Stomach (tissue), 9 donors: Measurements from ENCODE around the gene GADL1. TPM values are rescaled to one million over a fixed set of nuclear protein-coding genes. Genes with fewer than 3 reads are reported as not detected.

Source experiments
- DNase-seq, 2 donors: peaks; one replicate each; pipeline versions ENCODE4 v3.0.0 to v3.0.0-alpha.2; 2013 to 2019
- H3K27ac ChIP-seq, 5 donors: fragments of 200-600 bp in 4 of 5; sonication (generic) in 4 of 5; one replicate each; pipeline ENCODE4 v1.5.1; 2013 to 2019; ENCODE audit warnings: mild to moderate bottlenecking in 1 of 5, moderate library complexity in 1 of 5
- H3K27me3 ChIP-seq, 3 donors: fragments of 200-600 bp; sonication (generic); one replicate each; pipeline ENCODE4 v1.5.1; 2017 to 2019; ENCODE audit warnings: mixed run types in 1 of 3
- H3K36me3 ChIP-seq, 4 donors: fragments of 200-600 bp; sonication (generic); 1 replicate in 3 of 4; 2 replicates in 1 of 4; pipeline ENCODE4 v1.5.1; 2016 to 2019
- H3K4me1 ChIP-seq, 4 donors: fragments of 200-600 bp; sonication (generic); one replicate each; pipeline ENCODE4 v1.5.1; 2016 to 2019
- H3K4me3 ChIP-seq, 4 donors: fragments of 200-600 bp; sonication (generic) in 3 of 4; one replicate each; pipeline ENCODE4 v1.5.1; 2016 to 2019; ENCODE audit warnings: mild to moderate bottlenecking in 1 of 4
- H3K9me3 ChIP-seq, 4 donors: fragments of 200-600 bp; sonication (generic); one replicate each; pipeline ENCODE4 v1.5.1; 2016 to 2019
- EP300 ChIP-seq: sonication (generic); formaldehyde crosslinking; IDR thresholded peaks from one replicate; pipeline ENCODE4 v1.6.1; 2017; ENCODE audit warnings: antibody characterized with exemption
- POLR2A ChIP-seq, 4 donors: fragments of 450-650 bp; IDR thresholded peaks; one replicate each; pipeline ENCODE4 v1.6.1; 2016; ENCODE audit warnings: antibody characterized with exemption in 4 of 4, control low read depth in 2 of 4, mild to moderate bottlenecking in 1 of 4, moderate library complexity in 1 of 4
- POLR2AphosphoS5 ChIP-seq, 3 donors: sonication (generic); formaldehyde crosslinking; IDR thresholded peaks; one replicate each; pipeline ENCODE4 v1.6.1; 2016; ENCODE audit warnings: antibody characterized with exemption in 3 of 3
- WGBS, 5 donors: extraction: QIAGEN DNeasy Blood & Tissue Kit in 3 of 5; methylation state at CpG; one replicate each; pipeline versions ENCODE4 v1.1.5 to v1.1.7; 2013 to 2018; 5-methylcytosine and 5-hydroxymethylcytosine counted together
- intact Hi-C: fragments of 100-400 bp; cut with DNase I; formaldehyde crosslinking; loops from one replicate; pipeline ENCODE4 v1.15.1; 2023; ENCODE audit warnings: low total_unique reads
- polyA plus RNA-seq, 3 donors: library from polyadenylated mRNA; stranded (reverse); fragments of 200-250 nt; gene quantifications; one replicate each; pipeline ENCODE4 v1.2.3, GENCODE V29; 2013
- total RNA-seq, 5 donors: library from RNA; depleted of rRNA; stranded (reverse); fragments of >200 nt; gene quantifications; one replicate each; pipeline versions ENCODE4 v1.1.0 to v1.2.3, GENCODE V29; 2014 to 2016
- TF ChIP-seq, protein P1 (sequence below), 7 experiments: fragments of 450-650 bp in 4 of 7; fragments of 200-600 bp in 3 of 7; sonication (generic) in 3 of 7; IDR thresholded peaks; one replicate each; pipeline ENCODE4 v1.5.1; 2016 to 2019; ENCODE audit warnings: antibody characterized with exemption in 7 of 7, control low read depth in 2 of 7, mild to moderate bottlenecking in 1 of 7
- donor health status: healthy with polysubstance abuse.
- donor health status: Bipolar disorder and iron deficiency.
- donor health status: healthy.

Gene GADL1
- total and polyA plus RNA-seq, 8 donors: 0.03 to 0.73 TPM; not detected in 6

DNA sequence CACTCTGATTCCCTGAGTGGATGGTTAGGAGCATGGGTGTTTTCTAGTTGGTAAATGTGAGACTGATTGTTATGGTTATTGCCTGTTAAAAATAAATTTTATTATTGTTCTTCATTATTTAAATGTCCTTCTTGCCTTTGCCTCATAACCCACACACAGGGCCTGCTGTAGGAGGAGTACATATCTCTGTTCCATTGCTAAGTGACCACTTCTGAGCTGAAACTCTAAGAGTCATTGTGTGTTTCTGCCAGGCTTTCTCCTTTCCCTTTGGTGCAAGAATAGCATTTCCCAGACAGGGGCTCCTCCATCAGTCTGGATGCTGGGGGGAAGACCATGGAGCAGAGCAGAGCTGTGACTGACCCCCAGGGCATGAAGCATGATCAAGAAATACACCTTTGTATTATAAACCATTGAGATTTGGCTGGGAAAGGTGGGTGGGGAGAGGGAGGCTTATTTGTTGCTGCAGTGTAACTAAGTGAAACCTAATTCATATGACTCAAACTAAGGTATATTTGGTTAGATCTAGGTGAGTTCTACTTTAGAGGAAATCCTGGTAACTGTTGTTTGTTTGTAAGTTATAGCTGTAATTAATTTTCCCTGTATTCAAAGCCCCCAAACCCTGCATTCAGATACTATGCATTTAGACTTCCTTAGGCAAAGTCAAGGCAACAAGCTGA lies 150.7 kb downstream of the GADL1 start:
- no peak for TF ChIP-seq POLR2A (IDR thresholded peaks at IDR 0.05)
- TF ChIP-seq POLR2AphosphoS5 (IDR thresholded peaks at IDR 0.05): no peak
- no peak for TF ChIP-seq EP300
- TF ChIP-seq, protein P1, sequence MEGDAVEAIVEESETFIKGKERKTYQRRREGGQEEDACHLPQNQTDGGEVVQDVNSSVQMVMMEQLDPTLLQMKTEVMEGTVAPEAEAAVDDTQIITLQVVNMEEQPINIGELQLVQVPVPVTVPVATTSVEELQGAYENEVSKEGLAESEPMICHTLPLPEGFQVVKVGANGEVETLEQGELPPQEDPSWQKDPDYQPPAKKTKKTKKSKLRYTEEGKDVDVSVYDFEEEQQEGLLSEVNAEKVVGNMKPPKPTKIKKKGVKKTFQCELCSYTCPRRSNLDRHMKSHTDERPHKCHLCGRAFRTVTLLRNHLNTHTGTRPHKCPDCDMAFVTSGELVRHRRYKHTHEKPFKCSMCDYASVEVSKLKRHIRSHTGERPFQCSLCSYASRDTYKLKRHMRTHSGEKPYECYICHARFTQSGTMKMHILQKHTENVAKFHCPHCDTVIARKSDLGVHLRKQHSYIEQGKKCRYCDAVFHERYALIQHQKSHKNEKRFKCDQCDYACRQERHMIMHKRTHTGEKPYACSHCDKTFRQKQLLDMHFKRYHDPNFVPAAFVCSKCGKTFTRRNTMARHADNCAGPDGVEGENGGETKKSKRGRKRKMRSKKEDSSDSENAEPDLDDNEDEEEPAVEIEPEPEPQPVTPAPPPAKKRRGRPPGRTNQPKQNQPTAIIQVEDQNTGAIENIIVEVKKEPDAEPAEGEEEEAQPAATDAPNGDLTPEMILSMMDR (IDR thresholded peaks at IDR 0.05): no peak
- H3K27ac ChIP-seq: no peak overlapping the region
- no peaks in the 10 kb centered on the region for H3K36me3 ChIP-seq

DNA sequence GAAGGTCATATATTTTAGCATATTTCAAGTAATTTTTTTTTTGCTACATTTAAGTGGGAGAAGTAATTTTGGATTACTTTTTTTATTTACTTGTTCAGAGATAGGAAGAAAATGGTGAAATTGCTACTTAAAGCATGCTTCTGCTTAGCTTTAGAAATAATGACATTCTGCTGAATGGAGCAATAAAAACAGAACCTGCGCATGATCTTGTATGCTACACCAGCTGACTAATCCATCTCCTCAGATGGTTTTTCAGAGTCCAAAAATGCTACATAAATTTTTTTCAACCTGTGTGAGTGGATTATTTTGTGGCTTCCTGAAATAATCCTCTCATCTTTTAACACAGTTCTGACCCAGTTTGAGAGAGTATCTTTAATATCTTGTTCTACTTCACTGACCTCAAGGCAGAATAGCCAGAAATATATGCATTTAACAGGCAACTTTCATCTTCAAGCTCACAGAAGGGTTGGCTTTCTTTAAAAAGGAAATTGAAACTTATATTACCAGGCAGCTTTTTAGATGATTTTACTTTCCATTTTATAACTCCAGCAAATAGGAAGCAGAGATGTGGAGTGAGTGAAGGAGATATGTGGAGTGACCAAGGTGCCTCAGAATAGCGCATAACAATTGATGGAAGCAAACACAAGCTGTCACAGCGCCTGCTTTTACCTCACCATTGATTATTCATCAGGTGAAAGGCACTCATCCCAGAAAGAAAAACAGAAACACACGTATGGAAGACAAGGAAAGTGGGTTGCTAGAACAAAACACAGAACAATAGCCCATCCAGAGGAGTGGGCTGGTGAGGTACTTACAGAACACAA lies 151.5 kb downstream of the GADL1 start:
- Histone ChIP-seq H3K27me3 (no peaks in the 10 kb centered on the region), H3K27ac (no peak overlapping the region), H3K36me3 (no peaks in the 10 kb centered on the region), H3K4me3 (no peak overlapping the region), H3K4me1 (peaks cover 0 to 5% (median 0%) of the 10 kb centered on the region in 4 donors), H3K9me3 (no peaks in the 10 kb centered on the region)
- intact Hi-C loops: no loop called here
- no peak for DNase-seq
- WGBS, 5 donors: 81 to 90% (median 84%) methylated on average over 4 of the region's 4 CpGs
- TF ChIP-seq EP300 (no peak), POLR2A (IDR thresholded peaks at IDR 0.05) (no peak), POLR2AphosphoS5 (IDR thresholded peaks at IDR 0.05) (no peak)
- TF ChIP-seq, protein P1 (IDR thresholded peaks at IDR 0.05): no peak

More for the DNA sequence above, 150.7 kb downstream of the GADL1 start:
- DNase-seq: no peak
- intact Hi-C loops: no loop called here
- Histone ChIP-seq H3K4me1 (peaks cover 0 to 8% (median 0%) of the 10 kb centered on the region in 4 donors), H3K4me3 (no peak overlapping the region), H3K27me3 (no peaks in the 10 kb centered on the region), H3K9me3 (no peaks in the 10 kb centered on the region)

DNA sequence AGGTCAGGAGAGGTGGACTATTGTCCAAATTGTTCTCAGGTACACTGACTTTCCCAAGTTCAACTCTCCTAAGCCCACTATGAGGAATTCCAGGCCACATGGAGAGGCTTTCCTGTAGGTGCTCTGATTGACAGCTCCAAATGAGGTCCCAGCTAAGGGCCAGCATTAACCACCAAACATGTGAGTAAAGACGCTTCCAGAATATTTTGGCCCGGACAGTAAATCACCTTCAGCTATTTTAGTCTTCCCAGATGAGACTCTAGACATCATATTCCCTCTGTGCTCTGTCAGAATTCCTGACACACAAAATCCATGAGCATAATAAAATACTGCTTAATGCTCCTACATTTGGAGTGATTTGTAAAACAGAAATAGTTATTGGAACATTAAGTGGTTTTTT lies 152.6 kb downstream of the GADL1 start:
- 79 to 100% (median 94%) methylated on average over 2 of the region's 2 CpGs for WGBS, 5 donors
- no peak overlapping the region for H3K4me3 ChIP-seq
- H3K9me3 ChIP-seq: no peaks in the 10 kb centered on the region
- DNase-seq: no peak
- no peak overlapping the region for H3K27ac ChIP-seq
- TF ChIP-seq, protein P1 (IDR thresholded peaks at IDR 0.05): no peak
- no peak for TF ChIP-seq POLR2AphosphoS5 (IDR thresholded peaks at IDR 0.05)
- TF ChIP-seq POLR2A (IDR thresholded peaks at IDR 0.05): no peak
- no peak for TF ChIP-seq EP300
- intact Hi-C loops: no loop called here
- H3K4me1 ChIP-seq: no peaks in the 10 kb centered on the region
- no peaks in the 10 kb centered on the region for H3K27me3 ChIP-seq
- H3K36me3 ChIP-seq: no peaks in the 10 kb centered on the region

DNA sequence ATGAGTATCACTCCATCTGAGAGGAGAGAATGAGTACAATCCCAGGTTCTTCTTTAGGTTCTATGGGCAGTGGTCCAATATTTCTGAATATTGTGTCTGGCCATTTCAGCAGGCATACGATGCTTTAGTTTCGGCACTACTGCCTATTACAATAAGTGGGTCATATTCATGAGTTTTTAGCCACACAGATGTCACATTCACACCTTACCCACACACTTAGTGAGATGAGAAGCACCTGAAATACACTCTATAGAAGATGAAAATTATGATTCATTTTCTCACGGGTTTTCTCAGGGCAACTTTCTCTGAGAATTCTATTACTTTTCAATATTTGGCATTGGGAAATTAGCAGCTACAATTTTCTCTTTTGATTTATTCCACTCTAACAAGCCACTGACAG lies 155.9 kb downstream of the GADL1 start:
- no peaks in the 10 kb centered on the region for H3K36me3 ChIP-seq
- H3K9me3 ChIP-seq: no peaks in the 10 kb centered on the region
- TF ChIP-seq, protein P1 (IDR thresholded peaks at IDR 0.05): no peak
- TF ChIP-seq EP300 (no peak), POLR2A (IDR thresholded peaks at IDR 0.05) (no peak), POLR2AphosphoS5 (IDR thresholded peaks at IDR 0.05) (no peak)
- intact Hi-C loops: no loop called here
- H3K4me3 ChIP-seq: no peak overlapping the region
- no peak for DNase-seq
- WGBS, 5 donors: 86 to 95% (median 93%) methylated on average over 3 of the region's 3 CpGs
- no peaks in the 10 kb centered on the region for H3K4me1 ChIP-seq
- H3K27me3 ChIP-seq: no peaks in the 10 kb centered on the region
- no peak overlapping the region for H3K27ac ChIP-seq
